CD4-positive, alpha-beta T cell (primary cell): ENCODE measurements around the gene UTP20. TPM values are rescaled to one million over a fixed set of nuclear protein-coding genes. Genes with fewer than 3 reads are reported as not detected.

Experiments
- ATAC-seq: fragments of 200-7000 bp; cut with Tn5 transposase; one replicate; pipeline ENCODE4 v1.10.0; 2022; ENCODE audit warnings: mild to moderate bottlenecking; ENCODE audit not compliant: poor library complexity
- CTCF ChIA-PET: fragments of 350-600 bp; sonication (Branson Sonifier 250); formaldehyde crosslinking; loops from one replicate; lab custom pipeline; 2021; ENCODE audit warnings: antibody characterized with exemption, inconsistent platforms; lab: Charles Lee
- POLR2A ChIA-PET: fragments of 350-600 bp; sonication (Branson Sonifier 250); formaldehyde crosslinking; loops from one replicate; lab custom pipeline; 2021; ENCODE audit warnings: antibody characterized with exemption, inconsistent platforms; lab: Charles Lee
- DNase-seq, 14 experiments: peaks; one replicate each; pipeline ENCODE4 v3.0.0-alpha.2; 2013 to 2020; ENCODE audit warnings: mixed read lengths in 2 of 14
- H3K27ac ChIP-seq, 2 donors: one replicate each; pipeline versions ENCODE4 v1.5.1 to v1.7.0; 2013; ENCODE audit warnings: low read length in 2 of 2, low read depth in 1 of 2, mild to moderate bottlenecking in 1 of 2
- H3K27me3 ChIP-seq, 2 experiments: 1 replicate in 1 of 2; 2 replicates in 1 of 2; pipeline versions ENCODE4 v1.6.1 to v1.7.0; 2013; ENCODE audit warnings: low read length in 2 of 2, control low read depth in 1 of 2, mild to moderate bottlenecking in 1 of 2, moderate library complexity in 1 of 2; ENCODE audit not compliant: insufficient read depth in 2 of 2, control insufficient read depth in 1 of 2
- H3K36me3 ChIP-seq: one replicate; pipeline ENCODE4 v1.6.1; 2013; ENCODE audit warnings: low read length, control low read depth; ENCODE audit not compliant: insufficient read depth
- H3K4me1 ChIP-seq: one replicate; pipeline ENCODE4 v1.6.1; 2013; ENCODE audit warnings: low read length, control low read depth; ENCODE audit not compliant: insufficient read depth
- H3K4me3 ChIP-seq: one replicate; pipeline ENCODE4 v1.5.1; 2013; ENCODE audit warnings: mild to moderate bottlenecking, low read length, moderate library complexity
- H3K9me3 ChIP-seq, 2 experiments: 1 replicate in 1 of 2; 2 replicates in 1 of 2; pipeline versions ENCODE4 v1.6.1 to v1.7.0; 2013; ENCODE audit warnings: low read length in 2 of 2, mild to moderate bottlenecking in 2 of 2, control low read depth in 1 of 2, moderate library complexity in 1 of 2; ENCODE audit not compliant: control insufficient read depth in 1 of 2, insufficient read depth in 1 of 2
- H3K27ac Mint-ChIP-seq: one replicate; pipeline ENCODE4 v1.8.0; 2020; ENCODE audit warnings: mixed read lengths
- H3K27me3 Mint-ChIP-seq: one replicate; pipeline ENCODE4 v1.8.0; 2021; ENCODE audit warnings: mixed read lengths
- H3K36me3 Mint-ChIP-seq: one replicate; pipeline ENCODE4 v1.8.0; 2021; ENCODE audit warnings: low read depth, mixed read lengths
- H3K4me1 Mint-ChIP-seq: one replicate; pipeline ENCODE4 v1.8.0; 2021; ENCODE audit warnings: low read depth, mixed read lengths
- H3K4me3 Mint-ChIP-seq: one replicate; pipeline ENCODE4 v1.8.0; 2020; ENCODE audit warnings: mild to moderate bottlenecking, mixed read lengths
- H3K9me3 Mint-ChIP-seq: one replicate; pipeline ENCODE4 v1.8.0; 2020; ENCODE audit warnings: mixed read lengths
- CTCF ChIP-seq: fragments of 200-600 bp; IDR thresholded peaks from one replicate; pipeline ENCODE4 v1.8.0; 2022; ENCODE audit warnings: antibody characterized with exemption, mild to moderate bottlenecking
- intact Hi-C, 2 experiments: fragments of 100-400 bp; cut with DNase I in 1 of 2; cut with micrococcal nuclease in 1 of 2; formaldehyde crosslinking; loops; one replicate each; pipeline versions ENCODE4 v1.15.1 to v1.9.0; 2023 to 2025; cut with DNase I, micrococcal nuclease
- total RNA-seq, 174 experiments: library from RNA in 2 of 174; stranded (reverse) in 2 of 174; gene quantifications; one replicate each; pipeline ENCODE4 v1.2.3 and lab custom pipeline; 2021 to 2026

UTP20 gene
- total RNA-seq, 2 experiments from 2014 or later = 9.1 to 9.6 TPM

- ChIA-PET CTCF (no interaction called here), POLR2A (interaction anchor here (0.6 kb wide), 1 partner anchor 35 kb away, joined by 3 read pairs; no protein-coding TSS in a partner anchor)
- Mint-ChIP-seq H3K36me3 (peaks cover 80% of the 10 kb centered on the region), H3K4me1 (no peaks in the 10 kb centered on the region), H3K4me3 (no peak overlapping the region), H3K27ac (no peak overlapping the region), H3K27me3 (no peaks in the 10 kb centered on the region), H3K9me3 (no peaks in the 10 kb centered on the region)
- TF ChIP-seq CTCF = no peak
- ATAC-seq (no peak), DNase-seq (no peak)
- no peak overlapping the region for H3K27ac ChIP-seq
- peaks cover 47% of the 10 kb centered on the region for H3K36me3 ChIP-seq
- H3K9me3 ChIP-seq = no peaks in the 10 kb centered on the region
- no peaks in the 10 kb centered on the region for H3K27me3 ChIP-seq
- H3K4me1 ChIP-seq = no peaks in the 10 kb centered on the region
- H3K4me3 ChIP-seq = no peak overlapping the region
- intact Hi-C loops = no loop called here
Observed at GRCh38 chr12:101327051-101327450, 47.1 kb downstream of the UTP20 start.

GRCh38 chr12:101327546-101327945, 47.6 kb downstream of the UTP20 start:
- Histone ChIP-seq H3K4me3 (no peak overlapping the region), H3K27ac (no peak overlapping the region), H3K4me1 (no peaks in the 10 kb centered on the region), H3K9me3 (no peaks in the 10 kb centered on the region), H3K36me3 (peaks cover 46% of the 10 kb centered on the region), H3K27me3 (no peaks in the 10 kb centered on the region)
- Mint-ChIP-seq H3K4me3 (no peak overlapping the region), H3K4me1 (no peaks in the 10 kb centered on the region), H3K9me3 (no peaks in the 10 kb centered on the region), H3K27me3 (no peaks in the 10 kb centered on the region), H3K36me3 (peaks cover 83% of the 10 kb centered on the region), H3K27ac (no peak overlapping the region)
- intact Hi-C loops = no loop called here
- TF ChIP-seq CTCF = no peak
- ATAC-seq (no peak), DNase-seq (no peak)
- ChIA-PET POLR2A (no interaction called here), CTCF (no interaction called here)

GRCh38 chr12:101328917-101329316, 49.0 kb downstream of the UTP20 start:
- ChIA-PET CTCF (interaction anchor here (0.7 kb wide), 1 partner anchor 24 kb away, joined by 3 read pairs; no protein-coding TSS in a partner anchor), POLR2A (no interaction called here)
- ATAC-seq (no peak), DNase-seq (no peak)
- no peak for TF ChIP-seq CTCF
- H3K4me1 Mint-ChIP-seq = no peaks in the 10 kb centered on the region
- Histone ChIP-seq H3K4me3 (no peak overlapping the region), H3K4me1 (no peaks in the 10 kb centered on the region), H3K27me3 (no peaks in the 10 kb centered on the region), H3K27ac (no peak overlapping the region), H3K36me3 (peaks cover 42% of the 10 kb centered on the region), H3K9me3 (no peaks in the 10 kb centered on the region)
- H3K9me3 Mint-ChIP-seq = no peaks in the 10 kb centered on the region
- intact Hi-C loops = no loop called here
- H3K27ac Mint-ChIP-seq = no peak overlapping the region
- no peaks in the 10 kb centered on the region for H3K27me3 Mint-ChIP-seq
- H3K4me3 Mint-ChIP-seq = no peak overlapping the region
- H3K36me3 Mint-ChIP-seq = peaks cover 89% of the 10 kb centered on the region
